GM23248 (cell line): Measurements from ENCODE around the gene NEXN. TPM values are rescaled to one million over a fixed set of nuclear protein-coding genes. Genes with fewer than 3 reads are reported as not detected.
"Not testable (repeated sequence)": the region's sequence is repeated elsewhere in the genome, so short reads cannot be mapped to it uniquely, and the experiment has no call there.

Source experiments
- DNase-seq: peaks from one replicate; pipeline ENCODE4 v3.0.0-alpha.2; 2015
- H2AFZ ChIP-seq: fragments of 200-600 bp; sonication (generic); 2 replicates; pipeline ENCODE4 v1.6.1; 2016; ENCODE audit warnings: antibody characterized with exemption
- H3F3A ChIP-seq: fragments of 200-600 bp; sonication (generic); 2 replicates; pipeline ENCODE4 v1.6.1; 2016; ENCODE audit warnings: mild to moderate bottlenecking, antibody characterized with exemption, mixed run types; ENCODE audit not compliant: insufficient read depth
- H3K27ac ChIP-seq: fragments of 200-600 bp; sonication (generic); 2 replicates; pipeline ENCODE4 v1.5.1; 2016; ENCODE audit warnings: mild to moderate bottlenecking
- H3K27me3 ChIP-seq: fragments of 200-600 bp; sonication (generic); replicated peaks from 2 replicates; pipeline ENCODE4 v1.6.1; 2016; ENCODE audit warnings: mild to moderate bottlenecking; ENCODE audit not compliant: insufficient read depth
- H3K36me3 ChIP-seq: fragments of 200-600 bp; sonication (generic); 2 replicates; pipeline ENCODE4 v1.6.1; 2016; ENCODE audit warnings: low read depth, mild to moderate bottlenecking
- H3K4me1 ChIP-seq: fragments of 200-600 bp; sonication (generic); 2 replicates; pipeline ENCODE4 v1.6.1; 2016; ENCODE audit warnings: mild to moderate bottlenecking; ENCODE audit not compliant: insufficient read depth
- H3K4me2 ChIP-seq: fragments of 200-600 bp; sonication (generic); one replicate; pipeline ENCODE4 v1.6.1; 2016; ENCODE audit warnings: mild to moderate bottlenecking; ENCODE audit not compliant: unreplicated experiment
- H3K4me3 ChIP-seq: fragments of 200-600 bp; sonication (generic); 2 replicates; pipeline ENCODE4 v1.5.1; 2016; ENCODE audit warnings: mild to moderate bottlenecking
- H3K79me2 ChIP-seq: fragments of 200-600 bp; sonication (generic); 2 replicates; pipeline ENCODE4 v1.6.1; 2016; ENCODE audit warnings: mild to moderate bottlenecking; ENCODE audit not compliant: insufficient read depth
- H3K9ac ChIP-seq: fragments of 200-600 bp; sonication (generic); 2 replicates; pipeline ENCODE4 v1.6.1; 2016; ENCODE audit warnings: mild to moderate bottlenecking
- H3K9me2 ChIP-seq: fragments of 200-600 bp; sonication (generic); 2 replicates; pipeline ENCODE4 v1.6.1; 2016; ENCODE audit warnings: mixed run types, mild to moderate bottlenecking, moderate library complexity; ENCODE audit not compliant: insufficient read depth
- H3K9me3 ChIP-seq: fragments of 200-600 bp; sonication (generic); one replicate; pipeline ENCODE4 v1.6.1; 2017; ENCODE audit warnings: low read depth
- H4K20me1 ChIP-seq: fragments of 200-600 bp; sonication (generic); 2 replicates; pipeline ENCODE4 v1.6.0; 2016; ENCODE audit not compliant: insufficient read depth
- EZH2 ChIP-seq: fragments of 200-600 bp; sonication (generic); IDR thresholded peaks from 2 replicates; pipeline ENCODE4 v1.6.1; 2018; ENCODE audit warnings: antibody characterized with exemption, mild to moderate bottlenecking; ENCODE audit not compliant: insufficient read depth, poor library complexity, severe bottlenecking
- EZH2phosphoT487 ChIP-seq: fragments of 200-600 bp; sonication (generic); IDR thresholded peaks from 2 replicates; pipeline ENCODE4 v1.6.1; 2018; ENCODE audit warnings: antibody characterized with exemption, moderate library complexity, mild to moderate bottlenecking, low read depth; ENCODE audit not compliant: insufficient read depth
- WGBS, 2 experiments: methylation state at CpG; one replicate each; pipeline ENCODE4 v1.1.6; 2015 to 2017; ENCODE audit warnings: low lambda C conversion rate in 2 of 2, low coverage in 1 of 2; ENCODE audit errors: missing lambda C conversion rate in 2 of 2; 5-methylcytosine and 5-hydroxymethylcytosine counted together
- in situ Hi-C: fragments of 300-500 bp; cut with MboI; formaldehyde crosslinking; loops from 2 replicates; pipeline ENCODE4 v1.15.0; 2020
- polyA plus RNA-seq: library from polyadenylated mRNA; unstranded; fragments of >200 nt; fragmentation: Nextera tagmentation; extraction: Ambion mirVana; gene quantifications from 2 replicates; pipeline ENCODE4 v1.2.1, GENCODE V29; 2016
- total RNA-seq: library from RNA; depleted of rRNA; stranded (reverse); fragments of >200 nt; shearing (Covaris generic); gene quantifications from 2 replicates; pipeline ENCODE4 v1.2.3, GENCODE V29; 2014

Gene NEXN
- total and polyA plus RNA-seq, 2 experiments from 2014 or later = 17.2 to 70.4 TPM

DNA sequence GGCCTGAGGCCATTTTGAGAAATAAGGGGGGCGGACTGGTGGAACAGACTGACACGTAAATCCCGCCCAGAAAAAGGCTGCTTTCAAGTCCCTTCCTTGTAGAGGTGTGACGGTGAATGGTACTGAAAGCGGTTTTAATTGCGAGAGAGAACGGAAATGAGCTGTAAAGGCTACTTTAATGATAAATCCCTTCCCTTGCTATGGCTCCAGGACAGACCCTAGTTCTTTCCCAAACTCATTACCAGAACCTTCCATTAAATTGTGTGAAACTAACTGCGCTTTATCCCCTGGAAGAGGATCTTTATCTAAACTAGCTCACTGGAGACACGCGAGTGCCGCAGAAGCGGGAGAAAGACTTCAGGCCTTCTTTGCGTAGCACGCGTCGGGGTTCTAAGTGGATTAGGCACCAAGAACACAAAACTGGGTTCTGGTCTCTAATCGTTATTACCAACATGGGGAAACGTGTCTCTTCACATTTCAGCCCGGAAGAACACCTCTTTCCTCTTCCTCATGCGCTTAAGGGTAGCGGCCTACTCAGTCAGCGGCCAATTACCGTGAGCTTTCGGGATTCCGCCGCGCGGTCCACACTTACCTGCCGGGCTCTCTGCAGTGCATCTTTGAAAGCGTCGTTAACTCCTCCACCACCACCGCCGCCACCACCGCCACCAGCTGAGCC, 90.0 kb downstream of the NEXN start:
- Histone ChIP-seq H3K36me3 (peaks cover 8% of the 10 kb centered on the region; the same call in 1 of the 2 replicates), H3K4me1 (peaks cover 37% of the 10 kb centered on the region)
- in situ Hi-C loops = loop anchor here (10.0 kb wide), 1 partner anchor 136 kb away; no protein-coding TSS in a partner anchor

GRCh38 chr1:77978969-77979876, 90.8 kb downstream of the NEXN start, which contains the start of gene FUBP1:
Gene FUBP1 (minus strand): TSS chr1:77979072. CDS start chr1:77979004, 68 bp downstream.
- no peak for TF ChIP-seq EZH2phosphoT487
- TF ChIP-seq EZH2 = no peak
- no peaks in the 10 kb centered on the region for H3K9me2 ChIP-seq
- peak within 1 kb of the TSS; percentile 98 for H3K27ac ChIP-seq
- in situ Hi-C loops = loop anchor here (10.0 kb wide), 1 partner anchor 136 kb away; no protein-coding TSS in a partner anchor
- peak within 1 kb of the TSS; percentile 99 for H3K9ac ChIP-seq
- peak; percentile 100 for DNase-seq
- peaks cover 42% of the 10 kb centered on the region for H3K4me1 ChIP-seq
- H3K79me2 ChIP-seq = peaks cover 91% of the 10 kb centered on the region
- H3K36me3 ChIP-seq = peaks cover 8% of the 10 kb centered on the region; the same call in 1 of the 2 replicates
- H3F3A ChIP-seq = peaks cover 42% of the 10 kb centered on the region
- H2AFZ ChIP-seq = peak within 1 kb of the TSS; percentile 81
- no peaks in the 10 kb centered on the region for H3K9me3 ChIP-seq
- peak within 1 kb of the TSS; percentile 93 for H3K4me2 ChIP-seq
- WGBS, 2 experiments = 0% methylated on average over 55 to 57 of the region's 57 CpGs
- H3K27me3 ChIP-seq = no peaks in the 10 kb centered on the region
- peaks cover 21% of the 10 kb centered on the region; the same call in 1 of the 2 replicates for H4K20me1 ChIP-seq
- H3K4me3 ChIP-seq = peak within 1 kb of the TSS; percentile 96

More for the DNA sequence above, 90.0 kb downstream of the NEXN start:
- peak overlapping the region; percentile 81 for H2AFZ ChIP-seq
- no peaks in the 10 kb centered on the region for H3K9me3 ChIP-seq
- H3K79me2 ChIP-seq = peaks cover 91% of the 10 kb centered on the region
- peak; percentile 97 for DNase-seq
- H3K9ac ChIP-seq = peak overlapping the region; percentile 99
- peak overlapping the region; percentile 98 for H3K27ac ChIP-seq
- no peaks in the 10 kb centered on the region for H3K9me2 ChIP-seq
- H3K27me3 ChIP-seq = no peaks in the 10 kb centered on the region
- 1% methylated on average over 34 of the region's 34 CpGs for WGBS, 2 experiments
- peaks cover 42% of the 10 kb centered on the region for H3F3A ChIP-seq
- peak overlapping the region; percentile 91 for H3K4me2 ChIP-seq
- peak overlapping the region; percentile 96 for H3K4me3 ChIP-seq
- H4K20me1 ChIP-seq = peaks cover 22% of the 10 kb centered on the region; the same call in 1 of the 2 replicates
- TF ChIP-seq EZH2phosphoT487 = no peak
- no peak for TF ChIP-seq EZH2

GRCh38 chr1:77983352-77983996, 95.0 kb downstream of the NEXN start:
- Histone ChIP-seq H3K4me1 (peaks cover 35% of the 10 kb centered on the region), H3K4me2 (peak overlapping the region; percentile 12), H3K27ac (peak overlapping the region; percentile 23; the same call in 1 of the 2 replicates), H3K79me2 (peaks cover 91% of the 10 kb centered on the region)
- H2AFZ ChIP-seq, H3K9me2 ChIP-seq, H3K4me3 ChIP-seq, H3F3A ChIP-seq, H4K20me1 ChIP-seq, H3K36me3 ChIP-seq, H3K9ac ChIP-seq, H3K27me3 ChIP-seq, in situ Hi-C loops, H3K9me3 ChIP-seq, DNase-seq: not testable (repeated sequence)
- WGBS, 2 experiments = 83 to 85% methylated on average over 8 of the region's 8 CpGs

DNA sequence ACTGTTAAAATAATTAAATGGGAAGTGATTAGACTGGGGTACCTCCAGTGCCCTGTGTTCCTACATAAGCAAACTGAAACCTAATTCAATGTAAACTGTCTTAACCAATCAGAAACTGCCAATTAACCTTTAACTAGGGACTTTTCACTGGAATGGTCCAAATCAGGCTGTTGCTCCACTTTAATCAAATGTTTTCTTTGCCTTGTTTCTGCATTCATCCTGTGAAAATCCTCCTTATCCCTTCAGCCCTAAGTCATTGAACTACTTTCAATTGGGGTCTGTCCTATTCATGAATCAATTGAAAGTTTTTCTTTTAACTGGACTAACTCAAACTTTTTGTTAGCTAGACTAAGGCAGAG, 95.6 kb downstream of the NEXN start:
- Histone ChIP-seq H3K27ac (peak overlapping the region; percentile 23), H3K27me3 (no peaks in the 10 kb centered on the region), H3K79me2 (peaks cover 92% of the 10 kb centered on the region), H3K4me1 (peaks cover 37% of the 10 kb centered on the region), H3K9ac (no peak overlapping the region), H3K9me3 (no peaks in the 10 kb centered on the region), H3F3A (0 out of 2 replicates have a peak, but pooled peaks cover 4% of the 10 kb centered on the region), H4K20me1 (no peaks in the 10 kb centered on the region), H3K36me3 (0 out of 2 replicates have a peak, but pooled peaks cover under 1% of the 10 kb centered on the region), H3K4me2 (peak overlapping the region; percentile 12), H3K4me3 (no peak overlapping the region), H2AFZ (no peak overlapping the region), H3K9me2 (0 out of 2 replicates have a peak, but pooled peaks cover 4% of the 10 kb centered on the region)
- in situ Hi-C loops = no loop called here
- no peak for DNase-seq
- no peak for TF ChIP-seq EZH2
